GM21576 (cell line): ENCODE measurements around the gene CACYBP.

Experiments used
- ATAC-seq: cut with Tn5 transposase; IDR thresholded peaks from one replicate; pipeline ENCODE4 v1.9.1; 2021; ENCODE audit warnings: mild to moderate bottlenecking, moderate library complexity; ENCODE audit not compliant: unreplicated experiment

CACYBP gene

GRCh38 chr1:174971902-174972301 is 27.8 kb upstream of the CACYBP start:
- ATAC-seq = no peak

GRCh38 chr1:174974711-174975119 is 25.0 kb upstream of the CACYBP start:
- no peak for ATAC-seq

GRCh38 chr1:174975764-174976163 is 24.0 kb upstream of the CACYBP start:
- ATAC-seq = no peak

- no peak for ATAC-seq
Measured at GRCh38 chr1:174976436-174977108, 23.2 kb upstream of the CACYBP start.

GRCh38 chr1:174982971-174983689 is 16.6 kb upstream of the CACYBP start:
- no peak for ATAC-seq

- no peak for ATAC-seq
Measured at GRCh38 chr1:174984952-174985351, 14.8 kb upstream of the CACYBP start.

- peak; percentile 56 for ATAC-seq
Measured at GRCh38 chr1:174988539-174988938, 11.2 kb upstream of the CACYBP start.

GRCh38 chr1:174988986-174989385 is 10.8 kb upstream of the CACYBP start:
- peak; percentile 56 for ATAC-seq

GRCh38 chr1:174989536-174990220 is 10.1 kb upstream of the CACYBP start:
- no peak for ATAC-seq

- no peak for ATAC-seq
Measured at GRCh38 chr1:174990382-174990999, 9.3 kb upstream of the CACYBP start.

- no peak for ATAC-seq
Measured at GRCh38 chr1:174991473-174991872, 8.3 kb upstream of the CACYBP start.

- no peak for ATAC-seq
Measured at GRCh38 chr1:174995121-174995520, 4.6 kb upstream of the CACYBP start.

GRCh38 chr1:174995916-174996315 is 3.8 kb upstream of the CACYBP start:
- no peak for ATAC-seq

GRCh38 chr1:174996476-174996875 is 3.3 kb upstream of the CACYBP start:
- ATAC-seq = no peak

GRCh38 chr1:174997041-174997440 is 2.7 kb upstream of the CACYBP start:
- ATAC-seq = no peak

- ATAC-seq = no peak
Measured at GRCh38 chr1:174998569-174999215, 1.1 kb upstream of the CACYBP start.

GRCh38 chr1:174999216-174999935 is 371 bp upstream of the CACYBP start:
- ATAC-seq = peak; percentile 75

- no peak for ATAC-seq
Measured at GRCh38 chr1:175000697-175001187, 995 bp downstream of the CACYBP start.

GRCh38 chr1:175002910-175003517 is 3.3 kb downstream of the CACYBP start:
- ATAC-seq = no peak

GRCh38 chr1:175003521-175003920 is 3.8 kb downstream of the CACYBP start:
- ATAC-seq = no peak
